GM21825 (cell line): ENCODE measurements around the gene VSTM1.
"Not testable (repeated sequence)": the region's sequence is repeated elsewhere in the genome, so short reads cannot be mapped to it uniquely, and the experiment has no call there.

ENCODE experiments used
- ATAC-seq: cut with Tn5 transposase; IDR thresholded peaks from one replicate; pipeline ENCODE4 v1.9.1; 2021; ENCODE audit warnings: mild to moderate bottlenecking, moderate library complexity; ENCODE audit not compliant: unreplicated experiment

The VSTM1 gene

DNA sequence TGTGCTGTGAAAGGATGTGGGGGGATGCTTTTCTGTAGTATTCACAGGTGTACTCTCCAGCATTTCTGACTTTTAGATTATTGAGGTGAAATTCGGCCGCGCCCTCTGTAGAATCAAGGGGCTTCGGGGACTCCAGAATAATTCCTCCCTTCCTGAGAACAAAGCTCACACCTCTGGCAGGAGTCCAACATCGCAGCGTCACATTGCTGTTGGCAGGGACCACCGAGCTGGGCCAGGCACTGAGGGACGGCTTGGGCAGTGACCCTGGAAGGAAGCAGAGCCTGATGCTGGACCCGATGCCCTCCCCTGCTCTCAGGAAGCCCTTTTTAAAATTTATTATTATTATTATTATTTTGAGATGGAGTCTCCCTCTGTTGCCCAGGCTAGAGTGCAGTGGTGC, 11.2 kb upstream of the VSTM1 start:
- no peak for ATAC-seq

GRCh38 chr19:54073829-54074228, 10.1 kb upstream of the VSTM1 start:
- ATAC-seq: no peak

GRCh38 chr19:54069470-54069869, 5.8 kb upstream of the VSTM1 start:
- no peak for ATAC-seq

DNA sequence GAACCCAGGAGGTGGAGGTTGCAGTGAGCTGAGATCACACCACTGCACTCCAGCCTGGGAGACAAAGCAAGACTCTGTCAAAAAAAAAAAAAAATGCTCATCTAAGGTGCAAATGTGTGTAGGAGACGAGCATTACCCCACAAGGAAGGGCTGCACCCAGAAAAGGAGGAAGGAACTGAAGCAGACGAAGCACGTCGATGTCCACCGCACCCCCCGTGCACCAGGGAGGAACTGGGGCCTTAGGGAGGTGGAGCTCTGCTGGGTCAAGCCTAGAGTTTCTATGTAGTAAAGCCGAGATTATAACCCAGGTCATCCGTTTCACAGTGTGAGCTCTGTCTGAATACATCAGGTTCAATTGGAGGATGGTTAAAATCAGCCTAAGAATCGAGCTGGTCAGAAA, 1.1 kb downstream of the VSTM1 start:
- ATAC-seq: no peak

DNA sequence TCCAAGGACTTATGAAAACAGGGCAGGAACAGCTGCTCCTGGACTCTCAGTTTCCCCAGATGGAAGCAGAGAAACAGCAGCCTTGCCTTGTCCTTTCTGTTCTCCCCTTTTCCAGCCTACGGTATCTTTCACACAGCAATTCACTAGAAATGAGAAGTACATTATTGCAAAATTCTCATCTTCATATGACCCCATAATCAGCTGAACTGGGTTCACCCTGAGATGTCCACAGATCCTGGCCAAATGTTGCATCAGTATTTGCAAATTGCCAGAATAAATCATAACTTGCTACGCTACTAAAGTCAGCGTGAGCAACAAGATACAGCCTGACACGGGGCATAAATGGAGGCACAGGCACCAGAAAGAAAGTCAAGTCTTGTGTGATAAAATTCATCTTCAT, 16.1 kb downstream of the VSTM1 start:
- no peak for ATAC-seq

DNA sequence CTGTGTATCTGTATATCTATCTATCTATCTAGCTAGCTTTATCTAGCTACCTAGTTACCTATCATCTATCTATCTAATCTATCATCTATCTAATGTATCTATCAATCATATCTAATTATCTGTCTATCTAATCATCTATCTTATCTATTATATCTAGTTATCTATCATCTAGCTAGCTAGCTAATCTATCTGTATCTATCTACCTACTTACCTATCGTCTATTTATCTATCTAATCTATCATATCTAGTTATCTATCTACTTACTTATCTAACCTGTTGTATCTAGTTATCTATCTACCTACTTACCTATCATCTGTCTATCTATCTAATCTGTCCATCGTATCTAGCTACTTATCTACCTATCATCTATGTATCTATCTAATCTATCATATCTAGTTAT, 17.9 kb downstream of the VSTM1 start:
- ATAC-seq: no peak

DNA sequence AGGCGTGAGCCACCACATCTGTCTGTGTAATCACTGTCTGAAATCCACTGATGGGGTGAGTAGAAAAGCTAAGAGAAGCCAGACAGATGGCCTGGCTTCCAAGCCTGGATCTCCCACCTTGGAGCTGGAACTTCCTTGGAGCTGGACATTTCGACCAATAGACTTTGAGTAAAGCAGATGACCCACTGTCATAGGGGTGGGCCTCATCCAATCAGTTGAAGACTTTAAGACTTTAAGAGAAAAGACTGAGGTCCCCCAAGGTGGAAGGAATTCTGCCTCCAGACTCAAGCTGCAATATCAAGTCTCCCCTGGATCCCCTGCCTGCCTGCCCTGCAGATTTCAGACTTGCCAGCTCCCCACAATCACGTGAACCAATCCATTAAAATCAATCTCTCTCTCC, 20.7 kb downstream of the VSTM1 start:
- ATAC-seq: no peak

DNA sequence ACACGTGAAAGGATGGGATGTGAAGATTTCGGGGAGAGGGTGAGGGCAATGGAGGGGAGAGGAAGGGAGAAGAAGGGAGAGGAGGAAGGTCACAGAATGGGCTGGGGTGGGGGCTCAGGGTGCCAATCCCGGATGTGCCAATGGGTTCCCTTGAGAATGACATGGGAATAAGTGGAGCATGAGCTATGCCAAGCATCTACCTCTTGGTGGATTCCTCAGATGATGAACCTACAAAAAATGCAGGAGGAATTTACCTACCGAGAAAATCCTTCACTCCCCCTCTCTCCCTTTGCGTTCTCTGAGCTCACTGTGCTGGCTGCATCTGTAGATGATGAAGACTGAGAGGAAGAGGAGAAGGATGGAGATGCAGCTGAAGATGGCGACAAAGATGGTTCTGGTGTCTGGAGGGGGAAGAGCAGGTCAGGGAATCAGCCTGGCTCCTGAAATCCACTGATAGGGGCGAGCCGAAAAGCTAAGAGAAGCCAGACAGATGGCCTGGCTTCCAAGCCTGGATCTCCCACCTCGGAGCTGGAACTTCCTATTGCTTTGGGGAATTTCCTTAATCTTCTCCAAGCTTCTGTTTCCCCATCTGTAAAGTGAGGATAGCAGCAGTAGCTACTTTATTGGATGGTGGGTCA, 21.6 kb downstream of the VSTM1 start:
- no peak for ATAC-seq

- ATAC-seq: no peak
Observed at GRCh38 chr19:54040003-54040402, 23.7 kb downstream of the VSTM1 start.

DNA sequence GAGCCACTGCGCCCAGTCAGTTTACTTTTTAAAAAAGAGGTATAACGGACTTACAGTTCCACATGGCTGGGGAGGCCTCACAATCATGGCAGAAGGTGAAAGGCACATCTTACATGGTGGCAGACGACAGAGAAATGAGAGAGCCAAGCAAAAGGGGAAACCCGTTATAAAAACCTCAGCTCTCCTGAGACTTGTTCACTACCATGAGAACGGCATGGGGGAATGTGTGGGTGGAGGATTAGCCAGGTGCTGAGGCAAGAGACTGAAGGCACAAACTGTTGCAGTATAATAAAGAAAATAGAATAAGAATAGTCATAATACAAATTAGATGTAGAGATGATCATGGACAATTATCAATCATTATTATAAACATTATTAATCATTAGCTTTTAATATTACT, 27.2 kb downstream of the VSTM1 start:
- not testable (repeated sequence) for ATAC-seq

DNA sequence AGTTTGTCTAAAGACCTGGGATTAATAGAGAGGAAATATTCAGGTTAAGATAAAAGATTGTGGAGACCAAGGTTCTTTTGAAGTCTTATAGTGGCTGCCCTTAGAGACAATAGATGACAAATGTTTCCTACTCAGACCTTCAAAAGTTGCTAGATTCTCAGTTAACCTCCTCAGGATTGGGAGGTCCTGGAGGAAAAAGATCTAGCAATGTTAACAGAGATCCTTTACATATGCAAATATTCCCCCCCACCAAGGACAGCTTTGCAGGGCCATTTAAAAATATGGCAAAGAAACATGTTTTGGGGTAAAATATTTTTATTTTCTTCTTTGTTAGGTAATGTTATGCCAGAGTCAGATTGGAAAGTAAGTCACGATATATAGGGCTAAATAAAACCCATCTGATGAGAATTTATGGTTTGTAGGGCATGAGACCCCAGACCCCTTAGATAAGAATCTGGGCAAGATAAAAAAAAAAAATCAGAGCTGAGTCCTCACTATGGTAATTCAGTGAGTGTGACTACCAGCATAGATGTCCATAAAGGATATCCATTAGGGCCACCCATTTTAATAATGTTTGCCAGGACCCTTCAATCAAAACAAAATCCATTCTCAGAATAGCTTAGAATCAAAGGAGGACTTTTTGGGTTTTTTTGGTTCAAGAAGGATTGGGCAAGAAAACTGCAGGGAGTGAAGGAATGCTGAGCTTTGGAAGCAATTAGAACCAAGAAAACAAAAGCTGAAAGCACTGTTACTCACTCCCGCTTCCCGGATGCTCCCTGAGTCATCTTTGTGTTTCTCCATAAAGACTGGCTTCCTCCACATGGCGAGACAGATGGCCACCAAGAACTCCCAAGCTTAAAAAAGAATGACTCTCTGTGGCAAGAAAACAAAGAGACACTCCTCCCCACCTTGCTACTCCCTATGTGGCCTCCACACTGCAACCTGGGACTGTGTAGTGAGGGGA, 28.2 kb downstream of the VSTM1 start:
- ATAC-seq: no peak

- no peak for ATAC-seq
Observed at GRCh38 chr19:54030895-54031586, 32.7 kb downstream of the VSTM1 start.

GRCh38 chr19:54029930-54030490, 33.7 kb downstream of the VSTM1 start:
- ATAC-seq: no peak

- no peak for ATAC-seq
Observed at GRCh38 chr19:54029301-54029700, 34.4 kb downstream of the VSTM1 start.

DNA sequence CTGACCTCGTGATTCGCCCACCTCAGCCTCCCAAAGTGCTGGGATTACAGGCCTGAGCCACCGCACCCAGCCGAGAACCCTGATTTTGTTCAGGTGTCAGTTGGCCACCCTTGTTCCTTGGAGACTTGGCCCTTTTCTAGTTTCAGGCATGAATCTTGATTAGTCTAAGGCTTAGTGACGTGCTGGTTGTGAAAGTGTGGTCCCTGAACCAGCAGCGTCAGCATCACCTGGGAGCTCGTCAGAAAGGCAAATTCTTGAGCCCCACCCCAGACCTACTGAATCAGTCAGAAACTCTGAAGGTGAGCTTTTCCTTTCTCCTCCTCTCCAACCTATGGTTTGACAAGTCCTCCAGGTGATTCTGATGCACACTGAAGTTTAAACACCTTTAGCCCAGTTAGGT, 37.0 kb downstream of the VSTM1 start:
- ATAC-seq: no peak

- ATAC-seq: no peak
Observed at GRCh38 chr19:54024660-54025059, 39.0 kb downstream of the VSTM1 start.

DNA sequence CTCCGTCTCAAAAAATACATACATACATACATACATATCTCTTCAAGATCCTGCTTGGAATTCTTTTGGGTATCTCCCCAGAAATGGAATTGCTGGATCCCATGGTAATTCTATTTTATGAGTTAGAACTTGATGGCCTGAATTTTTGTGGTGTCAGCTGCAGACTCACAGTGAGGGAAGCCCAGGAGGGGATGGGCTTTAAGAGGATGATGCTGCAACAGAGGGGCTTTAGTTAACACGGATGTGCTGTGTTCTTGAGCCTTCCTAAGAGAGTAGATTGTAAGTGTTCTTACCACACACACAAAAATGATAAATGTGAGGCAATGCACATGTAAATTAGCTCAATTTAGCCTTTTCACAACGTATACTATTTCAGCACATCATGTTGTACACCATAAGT, 40.5 kb downstream of the VSTM1 start:
- ATAC-seq: no peak

GRCh38 chr19:54021932-54022331, 41.8 kb downstream of the VSTM1 start:
- ATAC-seq: no peak

- no peak for ATAC-seq
Observed at GRCh38 chr19:54021363-54021762, 42.3 kb downstream of the VSTM1 start.

DNA sequence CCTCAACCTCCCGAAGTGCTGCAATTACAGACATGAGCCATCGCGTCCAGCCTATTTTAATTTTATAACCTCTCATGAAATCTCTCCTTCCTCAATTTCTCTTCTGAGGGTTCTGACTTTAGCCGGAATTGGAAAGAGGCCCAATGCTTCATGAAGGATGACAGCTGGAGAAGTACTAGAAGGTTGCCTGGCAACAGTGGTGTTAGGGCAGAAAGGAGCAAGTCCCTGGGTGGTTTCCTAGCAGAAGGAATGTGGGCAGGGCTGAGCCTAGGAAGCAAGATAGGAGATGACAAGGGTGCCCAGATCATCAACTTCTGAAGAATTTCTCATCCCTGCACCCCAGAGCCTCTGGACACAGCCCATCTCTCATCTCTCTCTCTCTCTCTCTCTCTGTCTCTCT, 46.4 kb downstream of the VSTM1 start:
- ATAC-seq: no peak

GRCh38 chr19:54014920-54015560, 48.7 kb downstream of the VSTM1 start:
- no peak for ATAC-seq
